Stimulated activated CD4-positive, alpha-beta T cell treated with anti-CD3 and anti-CD28 coated beads, Interleukin-2, amount 100 ng/mL, for 24 hours (primary cell): ENCODE measurements around the gene ARHGAP30.
"Not testable (repeated sequence)": the region's sequence is repeated elsewhere in the genome, so short reads cannot be mapped to it uniquely, and the experiment has no call there.

Source experiments
- DNase-seq, 2 donors: peaks; one replicate each; pipeline ENCODE4 v3.0.0-alpha.2; 2020

ARHGAP30 gene, protein sequence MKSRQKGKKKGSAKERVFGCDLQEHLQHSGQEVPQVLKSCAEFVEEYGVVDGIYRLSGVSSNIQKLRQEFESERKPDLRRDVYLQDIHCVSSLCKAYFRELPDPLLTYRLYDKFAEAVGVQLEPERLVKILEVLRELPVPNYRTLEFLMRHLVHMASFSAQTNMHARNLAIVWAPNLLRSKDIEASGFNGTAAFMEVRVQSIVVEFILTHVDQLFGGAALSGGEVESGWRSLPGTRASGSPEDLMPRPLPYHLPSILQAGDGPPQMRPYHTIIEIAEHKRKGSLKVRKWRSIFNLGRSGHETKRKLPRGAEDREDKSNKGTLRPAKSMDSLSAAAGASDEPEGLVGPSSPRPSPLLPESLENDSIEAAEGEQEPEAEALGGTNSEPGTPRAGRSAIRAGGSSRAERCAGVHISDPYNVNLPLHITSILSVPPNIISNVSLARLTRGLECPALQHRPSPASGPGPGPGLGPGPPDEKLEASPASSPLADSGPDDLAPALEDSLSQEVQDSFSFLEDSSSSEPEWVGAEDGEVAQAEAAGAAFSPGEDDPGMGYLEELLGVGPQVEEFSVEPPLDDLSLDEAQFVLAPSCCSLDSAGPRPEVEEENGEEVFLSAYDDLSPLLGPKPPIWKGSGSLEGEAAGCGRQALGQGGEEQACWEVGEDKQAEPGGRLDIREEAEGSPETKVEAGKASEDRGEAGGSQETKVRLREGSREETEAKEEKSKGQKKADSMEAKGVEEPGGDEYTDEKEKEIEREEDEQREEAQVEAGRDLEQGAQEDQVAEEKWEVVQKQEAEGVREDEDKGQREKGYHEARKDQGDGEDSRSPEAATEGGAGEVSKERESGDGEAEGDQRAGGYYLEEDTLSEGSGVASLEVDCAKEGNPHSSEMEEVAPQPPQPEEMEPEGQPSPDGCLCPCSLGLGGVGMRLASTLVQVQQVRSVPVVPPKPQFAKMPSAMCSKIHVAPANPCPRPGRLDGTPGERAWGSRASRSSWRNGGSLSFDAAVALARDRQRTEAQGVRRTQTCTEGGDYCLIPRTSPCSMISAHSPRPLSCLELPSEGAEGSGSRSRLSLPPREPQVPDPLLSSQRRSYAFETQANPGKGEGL

DNA sequence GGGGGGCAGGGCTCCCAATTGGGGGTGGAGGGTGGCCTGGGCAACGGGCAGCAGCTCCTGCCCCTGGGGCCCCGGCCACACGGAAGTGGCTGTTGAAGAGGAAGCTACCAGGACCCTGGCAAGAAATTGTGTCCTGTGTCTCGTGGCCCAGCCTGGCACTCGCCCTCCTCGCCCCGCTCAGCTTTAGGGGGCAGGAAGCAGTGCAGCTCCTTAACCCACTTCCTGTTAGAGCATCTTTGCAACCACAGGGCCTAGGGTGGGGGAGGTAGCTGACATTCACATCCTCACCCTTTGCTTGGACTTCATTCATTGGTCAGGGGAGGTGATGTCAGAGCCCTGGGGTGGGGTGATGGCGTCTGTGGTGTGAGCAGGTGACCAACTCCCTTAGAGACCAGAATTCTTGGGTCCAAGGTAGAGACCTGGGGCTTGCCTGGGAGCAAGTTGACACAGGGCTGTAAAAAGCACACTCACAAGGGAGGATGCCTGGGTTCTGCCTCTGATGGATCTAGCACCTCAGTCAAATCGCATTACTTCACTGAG, at the start of gene ARHGAP30:
Gene ARHGAP30 (minus strand): TSS at position 161 of the 540 bp plus-strand sequence. CDS start 267 bp downstream, outside the sequence.
- peak; percentile 79 for DNase-seq

GRCh38 chr1:161117759-161118581, 48.3 kb upstream of the ARHGAP30 start, which contains the start of the genes NIT1 and PFDN2:
Gene NIT1, plus strand, starts transcription at chr1:161118105. Its CDS starts 72 bp downstream, at chr1:161118177.
Gene PFDN2, minus strand, starts transcription at chr1:161118037. Its CDS starts 11 bp downstream, at chr1:161118026.
- DNase-seq, result peak; percentile 88 to 92

DNA sequence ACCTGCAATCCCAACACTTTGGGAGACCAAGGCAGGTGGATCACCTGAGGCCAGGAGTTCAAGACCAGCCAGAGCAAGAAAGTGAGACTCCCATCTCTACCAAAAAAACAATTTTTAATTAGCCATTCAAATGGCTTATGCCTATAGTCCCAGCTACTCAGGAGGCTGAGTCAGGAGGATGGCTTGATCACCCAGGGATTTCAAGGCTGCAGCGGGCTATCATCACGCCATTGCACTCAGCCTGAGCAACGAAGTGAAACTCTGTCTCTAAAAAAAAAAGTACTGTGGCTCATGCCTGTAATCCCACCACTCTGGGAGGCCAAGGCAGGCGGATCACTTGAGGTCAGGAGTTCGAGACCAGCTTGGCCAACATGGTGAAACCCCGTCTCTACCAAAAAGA, 46.3 kb upstream of the ARHGAP30 start:
- DNase-seq, result not testable (repeated sequence)

- DNase-seq, result peak in 1 of 2 donors; percentile 35
Measured at GRCh38 chr1:161115132-161115711, 45.5 kb upstream of the ARHGAP30 start.

DNA sequence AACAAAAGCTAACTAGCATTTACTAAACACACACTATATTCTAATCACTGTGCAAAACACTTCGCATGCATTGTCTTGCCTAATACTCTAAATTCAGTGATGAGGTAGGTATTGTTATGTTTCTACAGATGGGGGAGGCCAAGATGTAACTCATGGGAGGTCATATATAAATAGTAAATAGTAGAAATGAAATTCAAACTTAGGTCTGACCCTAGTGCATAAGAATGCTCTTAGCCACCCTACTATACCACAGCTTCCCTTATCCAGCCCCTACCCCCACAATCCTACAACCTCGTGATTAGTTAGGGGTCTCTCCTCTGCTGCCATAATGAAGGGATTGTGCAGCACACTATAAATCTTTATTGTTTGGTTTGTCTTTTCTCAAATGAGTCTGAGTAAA, 44.9 kb upstream of the ARHGAP30 start:
- DNase-seq, result no peak

DNA sequence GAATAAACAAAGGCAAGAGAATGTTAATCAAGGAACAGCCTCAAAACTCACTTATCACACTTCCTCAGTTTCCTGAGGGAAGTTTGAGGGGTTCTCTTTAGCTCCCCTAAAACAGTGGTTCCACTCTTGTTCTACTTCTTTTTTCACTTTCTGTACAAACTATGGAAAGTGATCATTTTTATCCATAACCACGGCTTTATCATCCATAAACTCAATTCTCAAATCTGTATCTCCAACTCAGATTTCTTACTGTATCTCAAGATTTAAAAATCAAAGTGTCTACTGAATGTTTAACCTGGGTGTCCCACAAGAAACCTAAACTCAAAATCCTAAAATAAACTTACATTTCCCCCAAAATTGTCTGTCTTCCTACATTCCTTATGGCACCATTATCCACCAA, 44.2 kb upstream of the ARHGAP30 start:
- DNase-seq, result no peak

DNA sequence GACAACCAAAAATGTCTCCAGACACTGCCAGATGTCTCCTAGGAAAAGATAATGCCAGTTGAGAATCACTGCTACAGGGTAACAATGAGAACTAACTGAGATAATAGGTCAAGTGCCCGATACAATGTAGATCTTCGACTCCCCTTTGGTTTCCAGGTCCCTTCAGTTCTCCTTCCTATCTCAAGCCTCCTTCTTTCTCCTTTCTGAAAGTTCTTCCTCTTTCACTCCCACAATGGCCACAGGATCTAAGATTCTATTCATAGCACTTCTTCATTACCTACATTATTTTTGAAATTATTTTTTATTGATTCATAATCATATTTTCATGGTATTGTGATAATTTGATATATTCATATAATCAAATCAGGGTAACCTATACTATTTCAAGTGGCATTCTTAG, 41.8 kb upstream of the ARHGAP30 start:
- no peak for DNase-seq

DNA sequence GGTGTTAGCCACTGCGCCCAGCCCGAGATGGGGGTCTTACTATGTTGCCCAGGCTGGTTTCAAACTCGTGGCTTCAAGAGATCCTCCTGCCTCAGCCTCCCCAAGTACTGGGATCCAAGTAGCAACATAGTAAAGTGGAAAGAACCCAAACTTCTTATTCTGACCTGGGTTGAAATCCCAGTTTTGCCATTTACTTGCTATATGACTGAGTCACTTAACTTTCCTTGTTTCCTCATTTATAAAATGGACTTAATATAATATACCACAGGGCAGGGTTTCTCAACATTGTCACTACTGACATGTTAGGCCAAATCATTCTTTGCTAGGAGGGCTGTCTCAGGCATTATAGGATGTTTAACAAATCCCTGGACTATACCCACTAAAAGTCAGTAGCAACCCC, 41.4 kb upstream of the ARHGAP30 start:
- DNase-seq, result no peak

GRCh38 chr1:161106431-161106830, 36.7 kb upstream of the ARHGAP30 start:
- DNase-seq, result no peak

DNA sequence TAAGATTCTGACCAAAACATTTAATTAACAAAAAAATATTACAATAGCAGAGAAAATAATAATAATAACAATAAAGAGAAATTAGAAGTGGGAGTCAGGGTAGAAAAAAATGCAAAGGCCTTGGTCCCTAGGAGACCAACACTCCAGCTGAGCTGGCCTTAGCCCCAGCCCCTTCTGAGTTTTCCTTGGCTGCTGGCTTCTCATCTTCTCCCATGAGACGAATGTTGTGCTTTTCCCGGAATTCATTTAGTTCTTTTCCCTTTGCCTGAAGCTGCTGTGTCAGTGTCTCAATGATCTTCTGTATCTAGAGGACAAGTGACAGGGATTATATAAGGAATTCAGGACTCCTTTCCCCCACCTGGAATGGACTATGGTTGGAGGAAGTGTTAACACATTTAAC, 30.9 kb upstream of the ARHGAP30 start:
- no peak for DNase-seq

- no peak for DNase-seq
Measured at GRCh38 chr1:161099090-161099802, 29.6 kb upstream of the ARHGAP30 start.

- DNase-seq, result peak; percentile 69 to 75
Measured at GRCh38 chr1:161098210-161099068, 28.7 kb upstream of the ARHGAP30 start, which contains the start of gene KLHDC9. Gene KLHDC9, plus strand, starts transcription at chr1:161098361. Its CDS starts 175 bp downstream, at chr1:161098536.

DNA sequence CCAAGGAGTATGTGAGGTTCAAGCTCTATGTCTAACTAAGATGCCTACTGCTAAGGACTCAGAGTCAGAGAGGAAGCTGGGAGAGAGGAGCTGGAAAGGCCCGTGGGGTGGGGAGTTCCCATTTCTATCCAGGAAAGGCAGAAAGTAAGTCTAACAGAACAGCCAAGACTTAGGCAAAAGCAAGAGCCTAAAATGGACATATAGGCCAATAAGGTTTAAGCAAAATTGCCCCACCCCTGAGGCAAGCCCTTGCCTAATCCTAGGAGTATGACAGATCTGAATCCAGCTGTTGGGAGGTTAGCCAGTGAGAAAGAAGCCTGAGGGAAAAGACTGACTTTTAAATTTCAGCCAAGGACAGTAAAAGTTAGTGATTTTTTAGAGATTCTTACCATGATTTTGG, 26.8 kb upstream of the ARHGAP30 start:
- no peak for DNase-seq

- no peak for DNase-seq
Measured at GRCh38 chr1:161096015-161096414, 26.3 kb upstream of the ARHGAP30 start.

GRCh38 chr1:161095230-161095629, 25.5 kb upstream of the ARHGAP30 start:
- no peak for DNase-seq

DNA sequence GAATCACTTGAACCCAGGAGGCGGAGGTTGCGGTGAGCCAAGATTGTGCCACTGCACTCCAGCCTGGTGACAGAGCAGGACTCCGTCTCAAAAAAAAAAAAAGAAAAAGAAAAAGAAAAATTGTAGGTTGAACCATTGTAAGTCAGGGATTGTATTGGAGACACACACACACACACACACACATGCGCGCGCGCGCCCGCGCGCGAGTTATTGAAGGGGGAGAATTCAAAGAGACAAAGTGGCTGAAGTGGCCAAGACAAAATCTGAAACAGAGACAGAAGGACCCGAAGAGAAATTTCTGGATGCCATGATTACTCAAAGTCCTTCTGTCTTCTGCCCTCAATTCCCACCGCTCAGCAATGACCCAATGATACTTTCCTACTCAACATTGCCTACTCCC, 24.8 kb upstream of the ARHGAP30 start:
- no peak for DNase-seq

GRCh38 chr1:161092621-161093028, 22.9 kb upstream of the ARHGAP30 start:
- peak; percentile 47 to 61 for DNase-seq

DNA sequence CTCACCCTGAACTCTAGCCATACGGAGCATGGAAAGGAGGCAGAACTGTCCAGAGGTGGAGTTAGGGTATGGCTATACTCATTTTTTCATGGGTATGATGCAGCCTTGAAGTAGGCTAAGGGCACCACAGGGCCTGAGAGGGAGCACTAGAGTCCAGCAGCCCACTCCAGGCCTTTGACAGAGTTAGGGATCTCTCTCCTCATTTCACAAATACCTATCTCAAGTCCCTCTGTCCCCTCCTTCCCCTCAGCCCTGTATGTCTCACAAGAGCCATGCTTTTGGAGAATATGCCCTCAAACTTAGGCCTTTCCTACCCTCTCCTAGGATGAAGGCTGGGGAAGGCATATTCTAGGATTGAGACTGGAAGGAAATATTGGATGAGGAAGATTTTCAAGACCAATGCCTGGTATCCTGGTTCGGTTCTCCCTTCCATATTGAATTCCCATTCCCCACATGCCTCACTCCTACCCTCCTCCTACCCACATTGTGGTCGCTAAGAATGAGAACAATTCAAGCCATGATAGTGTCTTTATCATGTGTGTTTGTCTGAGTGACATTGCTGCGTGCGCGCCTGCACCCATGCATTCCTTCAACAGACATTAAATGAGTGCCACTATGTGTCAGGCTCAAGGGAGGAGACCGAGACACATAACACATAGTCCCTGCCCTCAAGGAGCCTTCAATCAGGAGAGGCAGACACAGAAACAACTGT, 22.3 kb upstream of the ARHGAP30 start:
- no peak for DNase-seq

DNA sequence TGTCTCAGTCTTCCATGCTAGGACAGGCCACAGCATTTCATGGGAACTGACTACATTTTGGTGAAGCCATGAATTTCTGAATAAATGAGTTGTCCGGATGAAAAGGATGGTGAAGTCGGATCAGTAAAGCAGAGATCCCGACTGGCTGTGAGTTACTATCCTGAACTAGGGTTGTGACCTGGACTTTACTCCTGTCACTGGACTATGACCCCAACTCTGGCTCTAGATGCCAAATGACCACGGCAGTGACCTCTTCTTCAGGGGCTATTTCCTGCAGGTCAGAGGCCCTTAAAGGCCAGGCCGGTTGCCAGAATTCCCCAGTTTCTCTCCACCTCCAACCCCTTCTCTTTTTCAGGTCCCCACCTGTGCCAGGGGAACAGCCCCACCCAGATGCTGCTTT, 21.4 kb upstream of the ARHGAP30 start:
- DNase-seq, result no peak
